Glomerular visceral epithelial cell (primary cell): ENCODE data around the gene TNNC1.

Source experiments
- DNase-seq: peaks from one replicate; pipeline ENCODE4 v3.0.0-alpha.2; 2016; ENCODE audit errors: extremely low spot score

The TNNC1 gene

GRCh38 chr3:52484680-52485461 lies 31.0 kb upstream of the TNNC1 start:
- DNase-seq = no peak

DNA sequence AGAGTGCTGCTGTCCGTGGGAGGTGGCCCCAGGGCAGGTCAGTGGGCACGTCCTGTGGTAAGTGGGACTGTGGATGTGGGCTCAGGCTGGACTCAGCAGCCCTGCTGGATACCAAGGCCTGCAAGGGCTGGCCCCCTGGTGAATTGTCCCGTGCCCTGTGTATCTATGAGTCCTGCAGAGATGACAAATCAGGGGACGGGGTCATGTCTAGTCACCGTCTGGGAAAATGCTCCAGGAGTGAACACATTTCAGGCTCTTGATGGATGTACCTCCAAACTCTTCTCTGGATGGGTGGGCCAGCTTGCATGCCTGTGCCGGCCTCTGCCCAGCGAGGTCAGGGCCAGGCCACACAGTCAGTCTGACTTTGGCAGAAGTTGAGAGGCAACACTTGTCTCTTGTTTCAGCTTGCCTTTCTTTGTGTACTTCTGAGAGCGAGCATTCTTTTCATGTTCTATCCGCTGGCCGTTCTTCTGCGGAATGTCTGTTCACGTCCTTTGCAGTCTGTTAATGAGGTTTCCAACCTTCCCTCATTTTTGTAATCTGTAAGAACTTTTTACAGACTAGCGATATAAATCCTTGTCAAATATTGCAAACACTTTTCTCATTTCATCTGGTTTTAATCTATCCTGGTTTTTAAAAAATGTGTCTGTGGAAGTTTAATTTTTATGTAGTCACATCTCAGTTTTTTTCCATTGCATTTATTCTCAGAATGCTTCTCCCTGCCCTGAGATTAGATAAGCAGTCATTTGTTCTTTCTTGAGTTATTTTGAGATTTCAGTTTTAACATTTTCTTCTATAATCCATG lies 29.9 kb upstream of the TNNC1 start:
- no peak for DNase-seq

DNA sequence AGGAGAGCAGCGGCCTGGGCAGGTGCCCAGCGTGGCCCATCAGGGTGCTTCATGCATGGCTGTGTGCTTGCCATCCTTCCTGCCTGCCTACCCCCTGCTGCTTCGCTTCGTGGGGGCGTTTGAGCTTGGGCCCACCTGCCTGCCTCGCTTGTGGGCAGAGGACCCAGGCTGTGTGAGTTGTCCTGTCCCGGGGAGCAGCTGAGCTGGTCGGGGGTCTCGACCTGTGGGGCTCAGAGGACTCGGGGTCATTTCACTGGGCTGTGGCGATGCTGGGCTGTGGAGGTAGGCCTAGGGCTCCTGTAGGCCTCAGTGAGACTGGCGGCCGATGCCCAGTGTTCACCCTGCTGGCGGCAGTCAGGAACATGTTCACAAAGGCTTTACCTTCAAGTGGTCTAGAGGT lies 29.2 kb upstream of the TNNC1 start:
- no peak for DNase-seq

- DNase-seq = no peak
These were observed 28.1 kb upstream of the TNNC1 start for GRCh38 chr3:52481819-52482521.

GRCh38 chr3:52480768-52481715 lies 27.2 kb upstream of the TNNC1 start:
- no peak for DNase-seq

- no peak for DNase-seq
These were observed 26.2 kb upstream of the TNNC1 start for GRCh38 chr3:52479877-52480575.

DNA sequence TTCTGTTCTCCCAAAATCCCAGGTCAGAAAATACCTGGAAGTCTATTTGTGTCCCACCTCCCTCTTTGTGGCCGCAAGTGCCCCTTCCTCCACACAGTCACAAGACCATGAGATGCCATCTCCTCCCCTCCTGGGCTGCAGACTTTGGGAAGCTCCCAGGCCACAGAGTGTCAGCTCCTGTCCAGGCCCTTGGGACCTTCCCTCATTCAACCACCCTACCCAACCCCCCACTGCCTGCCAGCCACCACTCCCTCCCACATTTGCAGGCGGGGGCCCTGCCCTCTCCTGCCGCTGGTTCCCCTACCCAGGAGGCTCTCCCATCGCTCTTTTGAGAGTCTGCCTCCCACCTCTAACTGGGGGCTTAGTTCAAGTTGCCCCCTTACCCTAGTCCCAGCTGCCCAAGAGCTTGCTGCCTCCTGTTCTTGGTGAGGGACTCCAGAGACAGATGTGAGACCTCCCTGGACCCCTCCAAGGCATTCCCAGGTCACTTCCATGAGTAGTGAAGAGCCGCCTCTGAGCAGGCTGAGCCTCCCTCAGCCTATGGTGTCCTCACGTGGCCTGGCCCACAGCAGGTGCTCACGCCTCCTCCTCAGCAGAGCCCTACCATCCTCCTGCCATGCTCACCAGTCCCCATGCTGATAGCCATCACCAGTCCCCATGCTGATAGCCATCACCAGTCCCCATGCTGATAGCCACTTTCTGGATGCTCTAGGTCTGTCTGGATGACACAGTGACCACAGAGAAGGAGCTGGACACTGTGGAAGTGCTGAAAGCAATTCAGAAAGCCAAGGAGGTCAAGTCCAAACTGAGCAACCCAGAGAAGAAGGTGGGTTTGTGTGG lies 25.4 kb upstream of the TNNC1 start:
- no peak for DNase-seq

- DNase-seq = no peak
These were observed 23.9 kb upstream of the TNNC1 start for GRCh38 chr3:52477796-52478095.

DNA sequence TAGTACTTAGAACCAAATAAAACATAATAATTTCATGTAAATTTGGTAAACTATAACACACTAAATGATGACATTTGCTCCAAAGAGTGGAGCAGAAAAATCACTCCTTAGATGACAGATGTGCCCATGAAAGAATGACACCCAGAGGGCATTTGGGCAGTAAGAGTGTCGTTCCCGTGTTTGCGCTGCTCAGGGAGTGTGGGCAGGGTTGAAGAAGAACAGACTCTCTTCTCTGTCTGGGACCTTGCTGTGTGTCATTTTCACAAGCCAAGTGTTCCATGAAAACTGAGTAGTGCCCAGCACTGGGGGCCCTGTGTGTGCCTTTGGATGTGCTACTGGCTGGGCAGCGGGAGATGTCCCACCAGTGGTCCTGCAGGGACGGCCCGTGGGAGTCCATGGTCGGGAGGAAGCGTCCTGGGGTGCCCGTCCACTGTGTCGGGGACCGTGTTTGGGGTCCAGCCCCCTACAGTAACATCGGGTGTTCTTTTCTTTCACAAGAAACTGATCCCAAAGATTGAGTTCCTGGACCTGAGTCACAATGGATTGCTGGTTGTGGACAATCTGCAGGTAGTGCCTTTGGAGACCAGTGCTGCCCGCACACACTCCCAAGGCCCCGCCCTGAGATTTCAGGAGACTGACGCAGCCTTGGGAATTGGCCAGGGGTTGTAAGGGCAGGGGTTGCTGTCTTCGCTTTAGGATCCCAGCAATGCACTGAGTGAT lies 23.4 kb upstream of the TNNC1 start:
- no peak for DNase-seq

- DNase-seq = no peak
These were observed 19.2 kb upstream of the TNNC1 start for GRCh38 chr3:52473026-52473425.

- DNase-seq = no peak
These were observed 18.6 kb upstream of the TNNC1 start for GRCh38 chr3:52472239-52473000.

- peak; percentile 43 for DNase-seq
These were observed 17.8 kb upstream of the TNNC1 start for GRCh38 chr3:52471371-52472238.

DNA sequence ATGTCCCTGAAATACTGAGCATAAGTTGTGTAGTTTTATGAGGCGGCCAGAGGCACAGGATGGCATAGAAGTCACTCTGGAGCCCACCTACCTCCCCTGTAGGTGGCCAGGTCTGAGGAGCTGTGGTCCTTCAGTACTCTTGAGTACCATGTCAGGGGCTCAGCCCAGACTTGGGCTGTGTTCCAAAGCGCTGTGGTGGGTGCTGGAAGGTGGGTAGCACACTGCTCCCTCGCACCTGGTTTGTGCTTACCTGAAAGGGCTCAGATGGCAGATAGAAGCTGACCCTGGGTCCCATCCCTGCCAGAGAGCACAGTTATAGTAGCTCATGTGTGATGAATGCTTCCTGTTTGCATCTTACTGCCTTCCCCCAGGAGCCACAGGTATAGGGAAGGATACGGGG lies 17.1 kb upstream of the TNNC1 start:
- DNase-seq = no peak

DNA sequence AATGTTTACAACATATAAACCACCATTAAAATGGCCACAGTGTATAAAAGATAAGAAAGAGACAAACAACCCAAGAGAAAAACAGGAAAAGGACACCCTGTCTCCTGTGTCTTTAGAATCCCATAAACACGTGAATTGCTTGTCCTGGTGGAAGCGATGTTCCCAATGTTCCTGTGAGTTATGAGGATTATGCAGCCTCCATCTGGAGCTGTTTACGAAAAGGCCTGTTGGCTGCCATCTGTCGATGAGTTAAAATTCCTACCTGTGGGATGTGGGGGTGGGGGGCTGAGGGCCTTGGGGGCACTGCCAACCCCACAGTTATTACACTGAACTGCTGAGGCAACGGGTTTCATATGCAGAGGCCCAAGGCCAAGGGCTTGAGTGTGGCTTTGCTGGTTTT lies 15.2 kb upstream of the TNNC1 start:
- no peak for DNase-seq

- no peak for DNase-seq
These were observed 14.5 kb upstream of the TNNC1 start for GRCh38 chr3:52468336-52468735.

- no peak for DNase-seq
These were observed 9.6 kb upstream of the TNNC1 start for GRCh38 chr3:52463416-52463815.

- no peak for DNase-seq
These were observed 8.0 kb upstream of the TNNC1 start for GRCh38 chr3:52461874-52462273.
